HepG2 (cell line): ENCODE results near the gene HPCAL4.

Experiments
- CBX2 ChIP-seq, 2 experiments: fragments of 200-600 bp in 1 of 2; sonication (generic); formaldehyde crosslinking in 1 of 2; IDR thresholded peaks; 2 replicates each; pipeline versions ENCODE4 v1.7.0 to v1.8.1; 2018 to 2022; ENCODE audit warnings: low read depth in 2 of 2, low read length in 1 of 2, mild to moderate bottlenecking in 1 of 2, missing genetic modification reagents in 1 of 2
- POLR2A ChIP-seq, 2 experiments: IDR thresholded peaks; 2 replicates each; pipeline ENCODE4 v1.6.1; 2011; ENCODE audit warnings: low read depth in 2 of 2, low read length in 2 of 2, mild to moderate bottlenecking in 1 of 2, moderate library complexity in 1 of 2; ENCODE audit not compliant: insufficient read depth in 1 of 2
- TAF1 ChIP-seq: sonication (generic); formaldehyde crosslinking; IDR thresholded peaks from 2 replicates; pipeline ENCODE4 v1.4.0; 2020; ENCODE audit warnings: missing genetic modification reagents
- TF ChIP-seq, protein P1 (sequence below): sonication (generic); formaldehyde crosslinking; IDR thresholded peaks from 2 replicates; pipeline ENCODE4 v1.5.0; 2020; ENCODE audit warnings: mild to moderate bottlenecking, missing genetic modification reagents, moderate library complexity
- TF ChIP-seq, protein P2 (sequence below), 2 experiments: sonication (generic) in 1 of 2; formaldehyde crosslinking in 1 of 2; IDR thresholded peaks; 2 replicates each; pipeline versions ENCODE4 v1.4.0 to v1.6.1; 2016 to 2020; ENCODE audit warnings: borderline replicate concordance in 1 of 2, low read depth in 1 of 2, mild to moderate bottlenecking in 1 of 2, missing genetic modification reagents in 1 of 2

DNA sequence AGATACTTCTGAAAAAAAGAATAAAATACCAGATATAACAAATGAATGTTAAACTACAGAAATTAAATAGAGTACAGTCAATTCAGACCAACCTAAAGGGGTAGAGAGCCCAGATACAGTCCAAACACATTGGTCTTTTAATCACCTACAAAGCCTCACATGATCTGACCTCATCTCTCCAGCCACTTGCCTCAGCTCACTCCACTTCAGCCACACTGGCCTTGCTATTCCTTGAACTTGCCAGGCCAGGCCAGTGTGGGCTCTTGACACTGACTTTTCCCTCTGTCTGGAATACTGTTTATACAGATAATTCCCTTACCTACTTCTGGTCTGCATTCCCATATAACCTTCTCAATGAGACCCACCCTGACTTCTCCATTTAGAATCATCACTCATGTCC lies 30.4 kb upstream of the HPCAL4 start:
- TF ChIP-seq, protein P1, sequence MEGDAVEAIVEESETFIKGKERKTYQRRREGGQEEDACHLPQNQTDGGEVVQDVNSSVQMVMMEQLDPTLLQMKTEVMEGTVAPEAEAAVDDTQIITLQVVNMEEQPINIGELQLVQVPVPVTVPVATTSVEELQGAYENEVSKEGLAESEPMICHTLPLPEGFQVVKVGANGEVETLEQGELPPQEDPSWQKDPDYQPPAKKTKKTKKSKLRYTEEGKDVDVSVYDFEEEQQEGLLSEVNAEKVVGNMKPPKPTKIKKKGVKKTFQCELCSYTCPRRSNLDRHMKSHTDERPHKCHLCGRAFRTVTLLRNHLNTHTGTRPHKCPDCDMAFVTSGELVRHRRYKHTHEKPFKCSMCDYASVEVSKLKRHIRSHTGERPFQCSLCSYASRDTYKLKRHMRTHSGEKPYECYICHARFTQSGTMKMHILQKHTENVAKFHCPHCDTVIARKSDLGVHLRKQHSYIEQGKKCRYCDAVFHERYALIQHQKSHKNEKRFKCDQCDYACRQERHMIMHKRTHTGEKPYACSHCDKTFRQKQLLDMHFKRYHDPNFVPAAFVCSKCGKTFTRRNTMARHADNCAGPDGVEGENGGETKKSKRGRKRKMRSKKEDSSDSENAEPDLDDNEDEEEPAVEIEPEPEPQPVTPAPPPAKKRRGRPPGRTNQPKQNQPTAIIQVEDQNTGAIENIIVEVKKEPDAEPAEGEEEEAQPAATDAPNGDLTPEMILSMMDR (CRISPR knock-in tag): no peak
- no peak for TF ChIP-seq TAF1 (CRISPR knock-in tag)
- no peak for TF ChIP-seq CBX2 (IDR thresholded peaks at IDR 0.05; ENCODE audit: low read depth, low read length)
- no peak for TF ChIP-seq CBX2 (CRISPR knock-in tag; IDR thresholded peaks at IDR 0.05; ENCODE audit: low read depth)
- TF ChIP-seq, protein P2, sequence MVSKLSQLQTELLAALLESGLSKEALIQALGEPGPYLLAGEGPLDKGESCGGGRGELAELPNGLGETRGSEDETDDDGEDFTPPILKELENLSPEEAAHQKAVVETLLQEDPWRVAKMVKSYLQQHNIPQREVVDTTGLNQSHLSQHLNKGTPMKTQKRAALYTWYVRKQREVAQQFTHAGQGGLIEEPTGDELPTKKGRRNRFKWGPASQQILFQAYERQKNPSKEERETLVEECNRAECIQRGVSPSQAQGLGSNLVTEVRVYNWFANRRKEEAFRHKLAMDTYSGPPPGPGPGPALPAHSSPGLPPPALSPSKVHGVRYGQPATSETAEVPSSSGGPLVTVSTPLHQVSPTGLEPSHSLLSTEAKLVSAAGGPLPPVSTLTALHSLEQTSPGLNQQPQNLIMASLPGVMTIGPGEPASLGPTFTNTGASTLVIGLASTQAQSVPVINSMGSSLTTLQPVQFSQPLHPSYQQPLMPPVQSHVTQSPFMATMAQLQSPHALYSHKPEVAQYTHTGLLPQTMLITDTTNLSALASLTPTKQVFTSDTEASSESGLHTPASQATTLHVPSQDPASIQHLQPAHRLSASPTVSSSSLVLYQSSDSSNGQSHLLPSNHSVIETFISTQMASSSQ (IDR thresholded peaks at IDR 0.05; ENCODE audit: low read depth): no peak
- TF ChIP-seq, protein P2 (CRISPR knock-in tag; IDR thresholded peaks at IDR 0.05; ENCODE audit: borderline replicate concordance): no peak
- TF ChIP-seq POLR2A (IDR thresholded peaks at IDR 0.05; ENCODE audit: insufficient read depth in 1 of 2, low read depth in 2 of 2, low read length in 2 of 2): no peak
